Pancreas (tissue), 10 donors: ENCODE measurements around the gene CDK4. TPM values are rescaled to one million over a fixed set of nuclear protein-coding genes. Genes with fewer than 3 reads are reported as not detected.
A peak's percentile ranks its signal among the peaks of the same experiment; 100 is the strongest.

Experiments used
- ATAC-seq, 4 donors: fragments of 200-7000 bp; cut with Tn5 transposase; one replicate each; pipeline versions ENCODE4 v1.8.0 to v1.9.1; 2020; ENCODE audit warnings: mild to moderate bottlenecking in 4 of 4, moderate library complexity in 4 of 4
- DNase-seq, 6 donors: peaks; one replicate each; pipeline ENCODE4 v3.0.0-alpha.2; 2020
- FAIRE-seq: peaks from 2 replicates; lab custom pipeline; 2012; peaks lifted over from hg19 to GRCh38; lab: Jason Lieb, UNC
- H3K27ac ChIP-seq, 4 donors: fragments of 200-600 bp; sonication (generic); 1 replicate in 3 of 4; 2 replicates in 1 of 4; pipeline versions ENCODE4 v1.5.0 to v1.8.0; 2020
- H3K27me3 ChIP-seq, 4 donors: fragments of 200-600 bp; one replicate each; pipeline ENCODE4 v1.8.0; 2021
- H3K36me3 ChIP-seq, 3 donors: fragments of 200-600 bp; sonication (generic) in 1 of 3; one replicate each; pipeline versions ENCODE4 v1.5.0 to v1.8.0; 2020 to 2021
- H3K4me1 ChIP-seq, 3 donors: fragments of 200-600 bp; one replicate each; pipeline ENCODE4 v1.8.0; 2021
- H3K4me3 ChIP-seq, 4 donors: fragments of 200-600 bp; sonication (generic) in 2 of 4; one replicate each; pipeline versions ENCODE4 v1.5.0 to v1.8.0; 2020 to 2021
- H3K9me3 ChIP-seq, 4 donors: fragments of 200-600 bp; one replicate each; pipeline ENCODE4 v1.8.0; 2021
- WGBS, 2 donors: extraction: QIAGEN DNeasy Blood & Tissue Kit; methylation state at CpG; one replicate each; pipeline ENCODE4 v1.1.7; 2013; 5-methylcytosine and 5-hydroxymethylcytosine counted together
- intact Hi-C, 3 donors: fragments of 100-400 bp; cut with DNase I; formaldehyde crosslinking; loops; one replicate each; pipeline versions ENCODE4 v1.11.1 to v1.14.2; 2022
- polyA plus RNA-seq, 2 donors: library from polyadenylated mRNA; stranded (reverse); fragments of 200-250 nt; gene quantifications; one replicate each; pipeline ENCODE4 v1.2.3, GENCODE V29; 2013
- total RNA-seq, 6 donors: library from RNA; stranded (reverse); fragmentation: NEBNext Ultra II Directional in 4 of 6; extraction: Animal tissue kit (Norgen Biotek cat#: 25700) in 4 of 6; gene quantifications; one replicate each; pipeline versions ENCODE4 v1.2.1 to v1.2.4, GENCODE V29; 2021 to 2023
- TF ChIP-seq, protein P1 (sequence below), 4 donors: fragments of 200-600 bp; sonication (generic) in 3 of 4; IDR thresholded peaks; one replicate each; pipeline versions ENCODE4 v1.5.0 to v1.8.0; 2021; ENCODE audit warnings: antibody characterized with exemption in 4 of 4
- donor health status: healthy with polysubstance abuse.
- donor health status: DM: no; HTN: no; CAD: no; lungs with moderate emphysema.
- donor health status: DM: no; HTN: no; CAD: no.
- donor health status: control.
- donor health status: control.
- donor health status: Bipolar disorder and iron deficiency.
- donor health status: DM: yes; HTN: yes; CAD: no.
- donor health status: DM: no; HTN: no; CAD: no.
- donor health status: DM: no; HTN: no; CAD: no.
- donor health status: DM: yes; HTN: yes; CAD: no.

The CDK4 gene
- total and polyA plus RNA-seq, 8 donors = 26.7 to 48.5 (median 40.3) TPM

DNA sequence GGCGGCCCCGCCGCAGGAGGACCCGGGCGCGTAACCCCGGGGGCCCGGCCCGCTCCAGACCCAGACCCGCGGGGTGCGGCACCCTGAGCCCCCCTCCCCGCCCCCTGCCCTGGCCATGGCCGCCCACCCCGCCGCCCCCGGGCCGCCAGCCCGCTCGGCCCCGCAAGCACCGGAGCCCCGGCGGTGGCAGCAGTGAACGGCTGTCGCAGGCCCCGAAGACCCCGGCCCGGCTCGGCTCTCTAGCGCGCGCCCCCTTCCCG lies 3.0 kb upstream of the CDK4 start:
- peak overlapping the region; percentile 35 to 63 (median 50) for H3K27ac ChIP-seq
- peaks cover 0 to 5% (median 0%) of the 10 kb centered on the region in 3 donors for H3K36me3 ChIP-seq
- no peaks in the 10 kb centered on the region for H3K27me3 ChIP-seq
- peaks cover 0 to 15% (median 14%) of the 10 kb centered on the region in 3 donors for H3K4me1 ChIP-seq
- no peaks in the 10 kb centered on the region for H3K9me3 ChIP-seq
- H3K4me3 ChIP-seq = peak overlapping the region; percentile 57 to 75 (median 64)
- intact Hi-C loops = no loop called here
- TF ChIP-seq, protein P1, sequence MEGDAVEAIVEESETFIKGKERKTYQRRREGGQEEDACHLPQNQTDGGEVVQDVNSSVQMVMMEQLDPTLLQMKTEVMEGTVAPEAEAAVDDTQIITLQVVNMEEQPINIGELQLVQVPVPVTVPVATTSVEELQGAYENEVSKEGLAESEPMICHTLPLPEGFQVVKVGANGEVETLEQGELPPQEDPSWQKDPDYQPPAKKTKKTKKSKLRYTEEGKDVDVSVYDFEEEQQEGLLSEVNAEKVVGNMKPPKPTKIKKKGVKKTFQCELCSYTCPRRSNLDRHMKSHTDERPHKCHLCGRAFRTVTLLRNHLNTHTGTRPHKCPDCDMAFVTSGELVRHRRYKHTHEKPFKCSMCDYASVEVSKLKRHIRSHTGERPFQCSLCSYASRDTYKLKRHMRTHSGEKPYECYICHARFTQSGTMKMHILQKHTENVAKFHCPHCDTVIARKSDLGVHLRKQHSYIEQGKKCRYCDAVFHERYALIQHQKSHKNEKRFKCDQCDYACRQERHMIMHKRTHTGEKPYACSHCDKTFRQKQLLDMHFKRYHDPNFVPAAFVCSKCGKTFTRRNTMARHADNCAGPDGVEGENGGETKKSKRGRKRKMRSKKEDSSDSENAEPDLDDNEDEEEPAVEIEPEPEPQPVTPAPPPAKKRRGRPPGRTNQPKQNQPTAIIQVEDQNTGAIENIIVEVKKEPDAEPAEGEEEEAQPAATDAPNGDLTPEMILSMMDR (IDR thresholded peaks at IDR 0.05) = no peak
- FAIRE-seq (no peak), ATAC-seq (no peak), DNase-seq (no peak)
- WGBS, 2 donors = 0% methylated on average over 16 to 34 of the region's 34 CpGs

DNA sequence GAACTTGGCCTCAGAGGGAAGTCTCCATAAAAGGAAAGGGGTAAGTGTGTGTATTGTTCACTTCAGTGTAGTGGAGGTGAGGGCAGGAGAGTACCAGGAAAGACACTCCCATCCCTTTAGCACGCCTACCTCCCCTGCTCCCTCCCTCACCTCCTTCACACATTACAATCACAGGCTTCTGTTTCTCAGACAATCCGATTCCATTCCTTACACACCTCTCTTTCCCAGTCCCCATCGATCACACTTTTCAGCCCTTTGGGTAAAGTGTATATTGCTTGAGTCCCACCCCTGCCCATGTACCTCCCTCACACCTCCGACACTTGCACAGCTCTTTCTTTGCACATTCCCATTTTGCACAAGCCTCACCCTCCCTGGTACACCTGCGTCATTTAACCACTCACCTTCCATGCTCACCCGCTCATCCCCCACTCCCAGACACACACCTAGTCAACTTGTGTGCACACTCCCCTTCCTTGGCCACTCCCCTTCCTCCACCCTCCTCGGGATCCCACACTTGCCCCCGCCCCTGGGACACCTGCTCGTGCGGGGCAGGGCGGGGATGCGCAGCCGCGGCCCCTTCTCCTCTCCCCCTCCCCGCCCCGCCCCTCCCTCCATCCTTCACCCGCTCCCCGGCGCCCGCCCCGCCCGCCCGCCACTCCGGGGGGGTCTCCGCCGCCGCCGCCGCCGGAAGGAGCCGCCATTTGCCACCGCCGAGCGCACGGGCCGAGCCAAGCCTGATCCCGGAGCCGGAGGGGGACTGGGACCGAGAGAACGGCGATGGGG lies 2.5 kb upstream of the CDK4 start, which contains the start of gene MARCHF9:
Gene MARCHF9 (plus strand): TSS at position 693 of the 783 bp plus-strand sequence. CDS start 426 bp downstream, outside the sequence.
- TF ChIP-seq, protein P1 (IDR thresholded peaks at IDR 0.05) = no peak
- WGBS, 2 donors = 1% methylated on average over 29 to 41 of the region's 41 CpGs

DNA sequence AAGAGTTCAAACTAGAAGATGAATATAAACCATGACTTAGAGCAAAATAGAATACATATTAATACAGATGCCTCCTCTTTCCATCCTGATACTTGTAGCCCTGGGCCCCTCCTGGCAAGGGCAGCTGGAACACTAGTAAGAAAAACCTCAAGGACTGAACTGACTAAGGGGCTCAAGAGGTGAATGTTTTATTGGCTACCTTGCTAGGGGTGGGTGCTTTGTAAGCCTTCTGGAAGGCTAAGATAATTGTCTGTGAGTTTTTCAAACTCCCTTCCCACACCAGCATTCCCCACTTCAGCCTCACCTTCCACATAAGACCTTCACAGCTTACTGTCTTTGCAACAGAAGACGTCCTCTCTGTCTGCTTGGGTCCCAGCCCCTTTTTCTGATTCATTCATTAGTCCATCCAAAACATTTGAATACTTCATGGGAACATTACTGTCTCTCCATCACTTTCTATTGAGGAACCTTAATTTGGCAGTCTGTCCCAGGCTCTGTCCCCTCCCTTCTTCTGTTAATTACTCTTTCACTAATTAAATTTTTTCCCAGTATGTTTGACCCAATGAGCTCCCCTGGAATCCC lies 1.7 kb upstream of the CDK4 start:
- FAIRE-seq (no peak), ATAC-seq (no peak), DNase-seq (no peak)
- intact Hi-C loops = no loop called here
- H3K4me3 ChIP-seq = no peak overlapping the region
- peaks cover 0 to 15% (median 14%) of the 10 kb centered on the region in 3 donors for H3K4me1 ChIP-seq
- WGBS, 2 donors = 28 to 35% methylated on average over 1 of the region's 1 CpG
- no peaks in the 10 kb centered on the region for H3K27me3 ChIP-seq
- peak overlapping the region in 2 of 4 donors; percentile 57 to 63 for H3K27ac ChIP-seq
- TF ChIP-seq, protein P1 (IDR thresholded peaks at IDR 0.05) = no peak
- no peaks in the 10 kb centered on the region for H3K9me3 ChIP-seq
- H3K36me3 ChIP-seq = peaks cover 0 to 10% (median 7%) of the 10 kb centered on the region in 3 donors

More for the DNA sequence above, 2.5 kb upstream of the CDK4 start, which contains the start of gene MARCHF9:
- peak within 1 kb of the TSS; percentile 42 to 63 (median 50) for H3K27ac ChIP-seq
- intact Hi-C loops = no loop called here
- H3K27me3 ChIP-seq = no peaks in the 10 kb centered on the region
- H3K4me1 ChIP-seq = peaks cover 0 to 15% (median 14%) of the 10 kb centered on the region in 3 donors
- no peaks in the 10 kb centered on the region for H3K9me3 ChIP-seq
- FAIRE-seq (no peak), ATAC-seq (peak; percentile 10 to 41 (median 34)), DNase-seq (peak in 5 of 6 donors; percentile 73 to 83 (median 77))
- peaks cover 0 to 6% (median 0%) of the 10 kb centered on the region in 3 donors for H3K36me3 ChIP-seq
- H3K4me3 ChIP-seq = peak within 1 kb of the TSS; percentile 57 to 75 (median 64)

DNA sequence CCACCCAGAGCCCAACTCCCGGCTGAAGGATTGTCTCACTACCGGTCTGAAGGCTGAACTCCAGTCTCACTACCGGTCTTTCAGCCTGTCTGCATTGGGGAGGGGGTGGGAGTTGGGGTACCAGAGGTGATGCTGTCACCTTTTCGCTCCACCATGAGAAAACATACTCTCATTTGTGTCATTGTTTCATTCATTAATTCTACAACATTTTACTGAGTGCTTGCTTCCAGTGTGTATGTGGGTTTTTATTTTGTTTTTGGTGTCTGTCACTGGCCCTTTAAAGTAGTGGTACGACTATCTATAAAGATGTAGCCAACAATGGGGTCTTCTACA lies 524 bp upstream of the CDK4 start:
- FAIRE-seq = no peak

More for the DNA sequence above, 524 bp upstream of the CDK4 start:
- Histone ChIP-seq H3K4me1 (peaks cover 0 to 15% (median 14%) of the 10 kb centered on the region in 3 donors), H3K36me3 (peaks cover 0 to 21% (median 13%) of the 10 kb centered on the region in 3 donors), H3K4me3 (peak overlapping the region in 1 of 4 donors; percentile 77), H3K9me3 (no peaks in the 10 kb centered on the region), H3K27me3 (no peaks in the 10 kb centered on the region), H3K27ac (peak overlapping the region; percentile 46 to 72 (median 64))
- WGBS, 2 donors = 0 to 1% methylated on average over 5 of the region's 5 CpGs
- TF ChIP-seq, protein P1 (IDR thresholded peaks at IDR 0.05) = no peak
- ATAC-seq = no peak
- no peak for DNase-seq
- intact Hi-C loops = no loop called here
